ENCODE measurements around the gene AP3D1. TPM values are rescaled to one million over a fixed set of nuclear protein-coding genes. Genes with fewer than 3 reads are reported as not detected.

The AP3D1 gene
- total and polyA plus RNA-seq, 2 donors (not counting 3 experiments of a cell fraction or from before 2014, with no cell fraction given): 130 to 137 TPM

DNA sequence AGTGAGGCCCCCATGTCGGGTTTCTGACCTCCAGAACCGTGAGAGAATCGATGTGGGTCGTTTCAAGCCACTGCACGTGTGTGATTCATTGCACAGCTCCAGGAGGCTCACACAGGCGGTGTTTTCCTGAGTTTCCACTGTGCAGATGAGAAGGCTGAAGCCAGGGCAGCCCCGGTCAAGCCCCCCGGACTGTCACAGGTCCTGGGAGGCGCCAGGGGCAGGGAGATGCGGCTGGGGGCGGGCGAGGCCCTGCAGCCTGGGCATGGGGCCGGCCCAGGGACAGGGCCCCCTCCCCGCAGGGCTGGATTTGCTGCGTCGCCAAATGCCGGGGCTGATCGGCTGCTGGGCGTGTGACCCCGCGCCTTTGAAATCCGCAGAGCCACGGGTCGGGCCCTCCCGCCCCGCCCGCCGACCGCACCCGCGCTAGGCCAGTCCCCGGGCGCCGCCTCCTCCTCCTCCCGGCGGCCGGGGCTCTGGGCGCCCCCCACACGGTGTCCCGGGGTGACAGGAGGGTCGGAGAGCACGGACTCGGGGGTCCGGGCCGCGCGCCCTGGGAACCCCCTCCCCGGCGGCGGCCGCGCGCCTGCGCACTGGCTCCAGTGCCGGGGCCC is 90.4 kb downstream of the AP3D1 start:
- CTCF ChIA-PET: interaction anchor here (1.0 to 1.1 kb wide), 2 partner anchors 9 to 12 kb away, joined by 3 to 4 read pairs; no protein-coding TSS in a partner anchor

DNA sequence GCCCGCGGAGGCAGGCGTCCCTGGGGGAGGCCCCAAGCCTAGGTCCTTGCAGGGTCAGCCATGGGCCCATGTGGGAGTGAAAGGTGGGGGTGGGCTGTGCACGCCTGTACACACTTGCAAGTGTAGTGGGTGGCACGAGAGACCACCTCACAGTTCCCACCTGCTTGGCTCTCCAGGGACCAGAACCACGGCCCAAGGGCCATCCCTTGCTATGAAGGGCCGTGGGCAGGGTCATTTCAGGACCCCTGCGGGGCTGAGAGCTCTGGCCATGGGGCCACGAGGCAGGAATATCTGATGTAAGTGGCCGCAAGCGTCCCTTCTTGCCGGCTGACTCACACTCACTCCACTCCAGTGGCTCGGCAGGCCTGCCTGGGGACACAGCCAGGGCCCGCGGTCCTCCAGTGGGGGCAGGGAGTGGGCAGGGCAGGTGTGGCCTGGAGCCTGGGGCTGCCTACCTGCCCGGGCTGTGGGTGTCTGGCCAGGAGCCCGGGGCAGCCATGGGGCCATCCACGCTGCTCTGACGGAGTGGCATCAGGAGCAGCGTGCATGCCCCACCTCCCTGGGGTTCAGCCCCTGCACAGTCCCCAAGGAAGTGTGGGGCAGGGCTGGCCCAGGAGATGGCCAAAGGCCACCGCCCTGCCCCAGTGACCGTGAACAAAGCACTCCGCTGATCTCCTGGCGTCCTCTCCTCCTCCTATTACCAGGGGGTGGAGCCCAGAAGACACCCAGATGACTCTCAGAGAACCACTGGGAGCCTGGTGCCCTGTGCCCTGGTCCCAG is 91.8 kb downstream of the AP3D1 start:
- no TSS peak for BruUV-seq (replicated peaks)
- ChIA-PET CTCF (no interaction called here), POLR2A (interaction anchor here (1.3 kb wide), 1 partner anchor 8 kb away, joined by 5 read pairs; no protein-coding TSS in a partner anchor)
- peaks cover 28% of the 10 kb centered on the region for H3K4me1 ChIP-seq (ENCODE audit: control insufficient read depth, extremely low read depth, insufficient read depth, low read length)
- TF ChIP-seq, protein P1, sequence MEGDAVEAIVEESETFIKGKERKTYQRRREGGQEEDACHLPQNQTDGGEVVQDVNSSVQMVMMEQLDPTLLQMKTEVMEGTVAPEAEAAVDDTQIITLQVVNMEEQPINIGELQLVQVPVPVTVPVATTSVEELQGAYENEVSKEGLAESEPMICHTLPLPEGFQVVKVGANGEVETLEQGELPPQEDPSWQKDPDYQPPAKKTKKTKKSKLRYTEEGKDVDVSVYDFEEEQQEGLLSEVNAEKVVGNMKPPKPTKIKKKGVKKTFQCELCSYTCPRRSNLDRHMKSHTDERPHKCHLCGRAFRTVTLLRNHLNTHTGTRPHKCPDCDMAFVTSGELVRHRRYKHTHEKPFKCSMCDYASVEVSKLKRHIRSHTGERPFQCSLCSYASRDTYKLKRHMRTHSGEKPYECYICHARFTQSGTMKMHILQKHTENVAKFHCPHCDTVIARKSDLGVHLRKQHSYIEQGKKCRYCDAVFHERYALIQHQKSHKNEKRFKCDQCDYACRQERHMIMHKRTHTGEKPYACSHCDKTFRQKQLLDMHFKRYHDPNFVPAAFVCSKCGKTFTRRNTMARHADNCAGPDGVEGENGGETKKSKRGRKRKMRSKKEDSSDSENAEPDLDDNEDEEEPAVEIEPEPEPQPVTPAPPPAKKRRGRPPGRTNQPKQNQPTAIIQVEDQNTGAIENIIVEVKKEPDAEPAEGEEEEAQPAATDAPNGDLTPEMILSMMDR (IDR thresholded peaks at IDR 0.05; ENCODE audit: extremely low read depth in 1 of 2, insufficient read depth in 1 of 2, low read depth in 1 of 2, low read length in 2 of 2): no peak
- no peak for TF ChIP-seq FOS (IDR thresholded peaks at IDR 0.05; ENCODE audit: borderline replicate concordance, insufficient read depth, low read length)
- TF ChIP-seq, protein P2, sequence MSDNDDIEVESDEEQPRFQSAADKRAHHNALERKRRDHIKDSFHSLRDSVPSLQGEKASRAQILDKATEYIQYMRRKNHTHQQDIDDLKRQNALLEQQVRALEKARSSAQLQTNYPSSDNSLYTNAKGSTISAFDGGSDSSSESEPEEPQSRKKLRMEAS (IDR thresholded peaks at IDR 0.05; ENCODE audit: insufficient read depth, insufficient read length): no peak
- TF ChIP-seq GATA2 (IDR thresholded peaks at IDR 0.05; ENCODE audit: insufficient read depth, insufficient read length, low read depth, low read length): no peak
- H4K20me1 ChIP-seq (replicated peaks; ENCODE audit: control insufficient read depth, extremely low read depth, insufficient read depth, low read length): no peaks in the 10 kb centered on the region
- H2AFZ ChIP-seq (ENCODE audit: low read depth, low read length): peak overlapping the region; percentile 3
- dilution Hi-C loops (cut with MboI; ENCODE audit: extremely low pct_ligation_motif_present, low sequenced_read_pairs) (no loop called here), intact Hi-C loops (cut with micrococcal nuclease) (no loop called here)
- H3K4me2 ChIP-seq (ENCODE audit: insufficient read depth, low read length): no peak overlapping the region
- no peaks in the 10 kb centered on the region for H3K36me3 ChIP-seq (ENCODE audit: control insufficient read depth in 2 of 2, extremely low read depth in 1 of 2, insufficient read depth in 2 of 2, low read length in 2 of 2)
- H3K27me3 ChIP-seq (ENCODE audit: control insufficient read depth in 2 of 2, insufficient read depth in 2 of 2, low read length in 2 of 2): no peaks in the 10 kb centered on the region
- H3K9me1 ChIP-seq (replicated peaks; ENCODE audit: control insufficient read depth, extremely low read depth, insufficient read depth, low read length): no peaks in the 10 kb centered on the region
- FAIRE-seq: peak; percentile 4
- H3K4me3 ChIP-seq (replicated peaks in 1 of 3; ENCODE audit: insufficient read depth in 1 of 3, low read depth in 1 of 3, low read length in 3 of 3): no peak overlapping the region
- H3K9me3 ChIP-seq (replicated peaks; ENCODE audit: control insufficient read depth, insufficient read depth, low read length): no peaks in the 10 kb centered on the region
- no peak overlapping the region for H3K9ac ChIP-seq (replicated peaks; ENCODE audit: extremely low read depth, insufficient read depth, low read length)
- DNase-seq (ENCODE audit: low read depth, low spot score): no peak
- peak overlapping the region; percentile 77 for H3K27ac ChIP-seq (ENCODE audit: insufficient read depth, low read depth, low read length)
- no peaks in the 10 kb centered on the region for H3K79me2 ChIP-seq (ENCODE audit: control insufficient read depth, insufficient read depth, low read length)

More for the DNA sequence above, 90.4 kb downstream of the AP3D1 start:
- Histone ChIP-seq H4K20me1 (replicated peaks; ENCODE audit: control insufficient read depth, extremely low read depth, insufficient read depth, low read length) (no peaks in the 10 kb centered on the region), H3K36me3 (ENCODE audit: control insufficient read depth in 2 of 2, extremely low read depth in 1 of 2, insufficient read depth in 2 of 2, low read length in 2 of 2) (no peaks in the 10 kb centered on the region), H3K79me2 (ENCODE audit: control insufficient read depth, insufficient read depth, low read length) (no peaks in the 10 kb centered on the region), H3K9ac (replicated peaks; ENCODE audit: extremely low read depth, insufficient read depth, low read length) (peak overlapping the region; percentile 65), H3K27me3 (ENCODE audit: control insufficient read depth in 2 of 2, insufficient read depth in 2 of 2, low read length in 2 of 2) (no peaks in the 10 kb centered on the region), H3K27ac (ENCODE audit: insufficient read depth, low read depth, low read length) (peak overlapping the region; percentile 77), H3K9me1 (replicated peaks; ENCODE audit: control insufficient read depth, extremely low read depth, insufficient read depth, low read length) (no peaks in the 10 kb centered on the region), H3K9me3 (replicated peaks; ENCODE audit: control insufficient read depth, insufficient read depth, low read length) (no peaks in the 10 kb centered on the region), H3K4me2 (ENCODE audit: insufficient read depth, low read length) (peak overlapping the region; percentile 66), H3K4me3 (replicated peaks in 1 of 3; ENCODE audit: insufficient read depth in 1 of 3, low read depth in 1 of 3, low read length in 3 of 3) (peak overlapping the region; percentile 3 to 40 (median 37)), H2AFZ (ENCODE audit: low read depth, low read length) (peak overlapping the region; percentile 14), H3K4me1 (ENCODE audit: control insufficient read depth, extremely low read depth, insufficient read depth, low read length) (peaks cover 28% of the 10 kb centered on the region)
- POLR2A ChIA-PET: interaction anchor here (1.3 kb wide), 1 partner anchor 9 kb away, joined by 5 read pairs; no protein-coding TSS in a partner anchor
- BruUV-seq (replicated peaks): TSS peak; percentile 67
- dilution Hi-C loops (cut with MboI; ENCODE audit: extremely low pct_ligation_motif_present, low sequenced_read_pairs): no loop called here
- TF ChIP-seq FOS (IDR thresholded peaks at IDR 0.05; ENCODE audit: borderline replicate concordance, insufficient read depth, low read length) (peak; percentile 0), POLR2A (IDR thresholded peaks at IDR 0.05; ENCODE audit: low read depth, low read length) (peak; percentile 50), EZH2 (IDR thresholded peaks at IDR 0.05; ENCODE audit: borderline replicate concordance, low read depth, low read length, severe bottlenecking) (no peak)
- TF ChIP-seq, protein P2 (IDR thresholded peaks at IDR 0.05; ENCODE audit: insufficient read depth, insufficient read length): no peak
- DNase-seq (ENCODE audit: low read depth, low spot score) (peak; percentile 65), FAIRE-seq (peak; percentile 52)
- intact Hi-C loops (cut with micrococcal nuclease): no loop called here

Data from endothelial cell of umbilical vein (primary cell).